ENCODE results near the gene FRMD4A.

DNA sequence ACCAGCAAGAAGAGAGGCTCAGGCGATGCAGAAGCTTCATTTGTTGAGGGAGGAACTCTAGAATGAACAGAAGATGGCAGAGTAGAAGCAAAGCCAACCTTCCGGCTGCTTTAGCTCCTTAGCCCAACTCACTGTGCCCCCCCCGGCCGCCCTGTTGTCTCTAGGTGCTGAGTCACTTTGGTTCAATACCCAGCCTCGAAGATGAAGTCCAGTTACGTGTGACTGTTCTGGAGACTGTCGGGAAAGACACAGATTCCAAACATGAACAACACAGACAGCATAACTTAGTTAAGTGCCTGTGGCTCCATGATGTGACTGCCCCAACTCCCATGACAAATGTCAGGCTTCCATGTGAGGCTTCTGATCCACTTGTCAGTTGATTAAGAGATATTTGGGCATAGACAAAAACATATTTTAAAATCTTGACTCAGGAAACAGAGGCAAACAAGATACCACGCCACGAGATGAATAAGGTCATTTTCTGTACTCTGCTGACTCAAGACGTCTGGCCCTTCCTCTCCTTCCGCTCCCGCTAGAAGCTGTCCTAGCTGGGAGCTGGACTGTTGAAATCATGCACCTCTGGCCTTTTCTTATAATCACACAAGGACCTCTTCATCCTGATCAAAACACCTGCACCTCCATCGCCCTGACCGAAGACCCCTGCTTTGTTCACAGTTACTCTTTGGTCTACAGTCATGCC is 199.3 kb downstream of the FRMD4A start:
- TF ChIP-seq POLR2A (IDR thresholded peaks at IDR 0.05): no peak
- TF ChIP-seq, protein P1, sequence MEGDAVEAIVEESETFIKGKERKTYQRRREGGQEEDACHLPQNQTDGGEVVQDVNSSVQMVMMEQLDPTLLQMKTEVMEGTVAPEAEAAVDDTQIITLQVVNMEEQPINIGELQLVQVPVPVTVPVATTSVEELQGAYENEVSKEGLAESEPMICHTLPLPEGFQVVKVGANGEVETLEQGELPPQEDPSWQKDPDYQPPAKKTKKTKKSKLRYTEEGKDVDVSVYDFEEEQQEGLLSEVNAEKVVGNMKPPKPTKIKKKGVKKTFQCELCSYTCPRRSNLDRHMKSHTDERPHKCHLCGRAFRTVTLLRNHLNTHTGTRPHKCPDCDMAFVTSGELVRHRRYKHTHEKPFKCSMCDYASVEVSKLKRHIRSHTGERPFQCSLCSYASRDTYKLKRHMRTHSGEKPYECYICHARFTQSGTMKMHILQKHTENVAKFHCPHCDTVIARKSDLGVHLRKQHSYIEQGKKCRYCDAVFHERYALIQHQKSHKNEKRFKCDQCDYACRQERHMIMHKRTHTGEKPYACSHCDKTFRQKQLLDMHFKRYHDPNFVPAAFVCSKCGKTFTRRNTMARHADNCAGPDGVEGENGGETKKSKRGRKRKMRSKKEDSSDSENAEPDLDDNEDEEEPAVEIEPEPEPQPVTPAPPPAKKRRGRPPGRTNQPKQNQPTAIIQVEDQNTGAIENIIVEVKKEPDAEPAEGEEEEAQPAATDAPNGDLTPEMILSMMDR (IDR thresholded peaks at IDR 0.05 in 4 of 5, conservative IDR thresholded peaks at IDR 0.05 in 1 of 5): no peak
